Measurements from ENCODE around the gene SOX5.

SOX5 gene

DNA sequence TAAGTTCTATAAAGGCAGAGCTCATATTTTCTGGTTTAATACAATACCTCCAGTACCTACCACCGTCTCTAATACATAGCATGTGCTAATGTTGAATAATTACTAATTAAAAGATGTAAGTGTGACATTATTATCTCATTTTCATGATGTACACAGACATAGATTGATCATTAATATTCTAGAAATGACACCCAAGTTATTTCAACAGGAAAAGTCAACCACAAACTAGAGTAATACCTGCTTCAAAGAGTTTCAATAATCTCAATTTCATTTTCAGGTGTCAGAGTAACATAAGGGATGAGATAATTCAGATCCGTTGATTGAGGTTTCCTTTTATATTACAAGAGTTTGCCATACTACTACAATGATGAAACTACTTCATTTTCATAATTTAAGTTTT is 388.9 kb downstream of the SOX5 start:
- no peak overlapping the region for H3K27ac Mint-ChIP-seq
- no peak for DNase-seq
- H3K9me3 Mint-ChIP-seq, result no peaks in the 10 kb centered on the region
- H3K4me3 Mint-ChIP-seq, result no peak overlapping the region
- TF ChIP-seq, protein P1, sequence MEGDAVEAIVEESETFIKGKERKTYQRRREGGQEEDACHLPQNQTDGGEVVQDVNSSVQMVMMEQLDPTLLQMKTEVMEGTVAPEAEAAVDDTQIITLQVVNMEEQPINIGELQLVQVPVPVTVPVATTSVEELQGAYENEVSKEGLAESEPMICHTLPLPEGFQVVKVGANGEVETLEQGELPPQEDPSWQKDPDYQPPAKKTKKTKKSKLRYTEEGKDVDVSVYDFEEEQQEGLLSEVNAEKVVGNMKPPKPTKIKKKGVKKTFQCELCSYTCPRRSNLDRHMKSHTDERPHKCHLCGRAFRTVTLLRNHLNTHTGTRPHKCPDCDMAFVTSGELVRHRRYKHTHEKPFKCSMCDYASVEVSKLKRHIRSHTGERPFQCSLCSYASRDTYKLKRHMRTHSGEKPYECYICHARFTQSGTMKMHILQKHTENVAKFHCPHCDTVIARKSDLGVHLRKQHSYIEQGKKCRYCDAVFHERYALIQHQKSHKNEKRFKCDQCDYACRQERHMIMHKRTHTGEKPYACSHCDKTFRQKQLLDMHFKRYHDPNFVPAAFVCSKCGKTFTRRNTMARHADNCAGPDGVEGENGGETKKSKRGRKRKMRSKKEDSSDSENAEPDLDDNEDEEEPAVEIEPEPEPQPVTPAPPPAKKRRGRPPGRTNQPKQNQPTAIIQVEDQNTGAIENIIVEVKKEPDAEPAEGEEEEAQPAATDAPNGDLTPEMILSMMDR (IDR thresholded peaks at IDR 0.05), result no peak
- H3K4me1 Mint-ChIP-seq, result peaks cover 24% of the 10 kb centered on the region
- peaks cover 12% of the 10 kb centered on the region for H3K36me3 Mint-ChIP-seq (ENCODE audit: low read depth)
- H3K27me3 Mint-ChIP-seq (ENCODE audit: low read depth, poor library complexity), result peaks cover 2% of the 10 kb centered on the region

DNA sequence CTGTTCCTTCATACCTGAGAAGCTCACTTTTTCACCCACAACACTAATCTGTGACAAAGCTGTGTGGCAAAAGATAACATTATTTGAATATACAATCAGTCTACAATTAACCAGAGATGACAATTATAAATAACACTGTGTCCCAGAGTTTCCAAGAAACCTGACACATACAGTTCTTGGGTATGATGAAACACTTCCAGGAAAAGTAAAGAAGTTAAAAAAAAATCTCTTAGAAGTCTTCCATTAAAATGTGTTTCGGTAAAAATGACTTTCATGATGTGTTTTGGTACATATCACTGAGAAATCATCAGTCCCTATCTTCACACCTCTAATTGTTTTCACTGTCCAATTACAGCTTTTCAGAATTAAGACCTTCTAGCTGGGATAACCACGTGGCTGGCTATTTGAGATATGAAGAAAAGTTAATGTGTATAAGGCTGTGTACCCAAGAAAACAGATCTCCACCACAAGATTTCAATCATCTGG is 390.2 kb downstream of the SOX5 start:
- Mint-ChIP-seq H3K9me3 (no peaks in the 10 kb centered on the region), H3K4me1 (peaks cover 29% of the 10 kb centered on the region), H3K27me3 (ENCODE audit: low read depth, poor library complexity) (peaks cover 2% of the 10 kb centered on the region), H3K36me3 (ENCODE audit: low read depth) (peaks cover 15% of the 10 kb centered on the region), H3K27ac (no peak overlapping the region), H3K4me3 (no peak overlapping the region)
- DNase-seq, result no peak
- TF ChIP-seq, protein P1 (IDR thresholded peaks at IDR 0.05), result no peak

DNA sequence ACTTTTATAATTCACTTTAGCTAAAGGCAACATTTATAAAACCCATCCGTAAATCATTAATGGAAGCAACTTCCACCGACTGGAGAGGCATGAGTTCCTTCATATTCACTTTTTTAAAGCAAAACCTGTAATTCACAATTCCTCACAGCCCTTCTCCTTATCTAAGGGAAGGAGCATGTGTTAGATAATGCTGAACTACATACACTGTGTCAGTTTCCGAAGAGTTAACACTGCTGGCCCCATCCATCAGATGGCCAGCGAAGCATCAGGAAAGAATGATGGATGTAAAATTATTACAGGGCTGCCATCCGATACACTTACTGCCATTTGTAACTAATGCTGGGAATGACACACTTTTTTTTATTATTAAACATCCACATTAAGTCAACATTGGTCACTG is 392.8 kb downstream of the SOX5 start:
- Mint-ChIP-seq H3K36me3 (ENCODE audit: low read depth) (peaks cover 16% of the 10 kb centered on the region), H3K4me1 (peaks cover 39% of the 10 kb centered on the region), H3K27me3 (ENCODE audit: low read depth, poor library complexity) (no peaks in the 10 kb centered on the region), H3K4me3 (no peak overlapping the region), H3K27ac (no peak overlapping the region), H3K9me3 (no peaks in the 10 kb centered on the region)
- TF ChIP-seq, protein P1 (IDR thresholded peaks at IDR 0.05), result no peak
- DNase-seq, result no peak

DNA sequence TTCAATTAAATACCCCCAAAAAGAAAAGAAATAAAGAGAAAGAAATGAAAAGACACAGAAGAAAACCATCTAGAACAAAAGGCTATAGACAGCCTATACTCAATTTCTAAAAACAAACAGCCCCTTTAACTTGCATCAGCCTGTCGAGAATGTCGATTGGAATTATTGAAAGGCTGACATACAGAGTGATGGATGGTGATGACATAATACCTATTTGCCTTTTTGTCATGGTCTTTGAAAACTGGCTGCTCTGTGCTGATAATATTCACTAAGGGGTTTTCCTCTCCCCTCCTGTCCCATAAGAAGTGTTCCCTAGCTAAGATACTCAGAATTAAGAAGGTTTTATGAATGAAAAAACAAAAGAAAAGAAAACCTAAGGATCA is 393.7 kb downstream of the SOX5 start:
- no peaks in the 10 kb centered on the region for H3K27me3 Mint-ChIP-seq (ENCODE audit: low read depth, poor library complexity)
- no peak for DNase-seq
- no peak overlapping the region for H3K4me3 Mint-ChIP-seq
- TF ChIP-seq, protein P1 (IDR thresholded peaks at IDR 0.05), result no peak
- peaks cover 42% of the 10 kb centered on the region for H3K4me1 Mint-ChIP-seq
- peaks cover 16% of the 10 kb centered on the region for H3K36me3 Mint-ChIP-seq (ENCODE audit: low read depth)
- peak overlapping the region; percentile 53 for H3K27ac Mint-ChIP-seq
- H3K9me3 Mint-ChIP-seq, result no peaks in the 10 kb centered on the region

DNA sequence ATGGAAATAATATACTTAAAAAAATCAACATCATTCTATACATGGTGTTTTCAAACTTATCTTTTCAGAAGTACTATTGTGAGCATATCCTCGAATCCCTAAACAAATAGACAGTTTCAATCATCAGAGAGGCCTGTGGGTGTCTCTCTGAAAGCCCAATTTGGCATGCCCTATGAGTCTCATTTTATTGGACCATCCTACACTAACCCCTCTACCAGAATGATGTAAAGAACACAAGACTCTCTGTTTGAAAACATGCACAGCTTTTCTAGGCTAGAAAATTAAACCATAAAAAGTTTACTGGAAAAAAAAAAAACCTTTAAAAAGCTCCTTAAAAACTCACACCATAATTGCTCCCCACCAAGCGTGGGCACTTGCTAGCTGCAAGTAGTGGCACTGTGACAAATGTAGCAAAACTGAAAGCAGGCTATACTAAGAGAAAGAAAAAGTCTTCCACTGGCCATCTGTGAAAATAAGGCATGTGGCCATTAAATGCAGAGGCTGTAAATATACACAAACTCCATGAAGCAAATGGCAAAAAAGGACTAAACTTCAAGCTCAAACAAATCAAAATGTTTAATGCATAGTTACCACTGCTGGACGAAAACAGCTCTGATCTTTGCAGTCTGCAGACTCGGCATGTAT is 394.2 kb downstream of the SOX5 start:
- H3K4me1 Mint-ChIP-seq, result peaks cover 43% of the 10 kb centered on the region
- no peaks in the 10 kb centered on the region for H3K9me3 Mint-ChIP-seq
- peak overlapping the region; percentile 53 for H3K27ac Mint-ChIP-seq
- peaks cover 16% of the 10 kb centered on the region for H3K36me3 Mint-ChIP-seq (ENCODE audit: low read depth)
- TF ChIP-seq, protein P1 (IDR thresholded peaks at IDR 0.05), result no peak
- H3K4me3 Mint-ChIP-seq, result no peak overlapping the region
- no peak for DNase-seq
- no peaks in the 10 kb centered on the region for H3K27me3 Mint-ChIP-seq (ENCODE audit: low read depth, poor library complexity)

DNA sequence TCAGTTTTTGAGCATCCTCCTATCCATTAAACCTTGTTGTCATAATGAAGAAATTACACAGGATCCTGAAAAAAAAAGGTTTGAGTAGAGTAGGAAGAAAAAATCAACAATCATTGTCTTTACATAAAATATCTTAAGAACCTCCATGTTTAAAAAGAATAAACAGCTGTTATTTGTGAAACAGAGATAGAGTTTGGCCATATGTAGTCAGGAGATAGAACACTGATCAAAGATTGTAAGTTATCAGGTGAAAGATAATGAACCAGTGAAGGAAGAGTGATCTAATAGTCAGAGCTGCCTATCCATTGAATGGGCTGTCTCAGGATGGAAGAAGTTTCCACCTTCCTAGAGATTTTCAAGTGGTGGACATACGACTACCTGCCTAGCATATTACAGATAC is 397.1 kb downstream of the SOX5 start:
- TF ChIP-seq, protein P1 (IDR thresholded peaks at IDR 0.05), result no peak
- peaks cover 43% of the 10 kb centered on the region for H3K4me1 Mint-ChIP-seq
- no peak overlapping the region for H3K4me3 Mint-ChIP-seq
- no peak overlapping the region for H3K27ac Mint-ChIP-seq
- no peaks in the 10 kb centered on the region for H3K9me3 Mint-ChIP-seq
- peaks cover 4% of the 10 kb centered on the region for H3K36me3 Mint-ChIP-seq (ENCODE audit: low read depth)
- no peak for DNase-seq
- peaks cover 2% of the 10 kb centered on the region for H3K27me3 Mint-ChIP-seq (ENCODE audit: low read depth, poor library complexity)

All from nephron progenitor cell (in vitro differentiated cells).